Lower lobe of right lung (tissue), 2 donors: Measurements from ENCODE around the gene GALR3. TPM values are rescaled to one million over a fixed set of nuclear protein-coding genes. Genes with fewer than 3 reads are reported as not detected.

Experiments
- ATAC-seq, 2 donors: fragments of 200-7000 bp; cut with Tn5 transposase; one replicate each; pipeline ENCODE4 v1.9.1; 2020 to 2022; ENCODE audit warnings: mild to moderate bottlenecking in 2 of 2, moderate library complexity in 2 of 2
- DNase-seq: peaks from one replicate; pipeline ENCODE4 v3.0.0-alpha.2; 2020
- H3K27ac ChIP-seq: fragments of 200-600 bp; one replicate; pipeline ENCODE4 v1.8.0; 2022
- H3K27me3 ChIP-seq: fragments of 200-600 bp; one replicate; pipeline ENCODE4 v1.8.0; 2022; ENCODE audit warnings: low read depth
- H3K36me3 ChIP-seq: fragments of 200-600 bp; one replicate; pipeline ENCODE4 v1.8.0; 2022; ENCODE audit warnings: mild to moderate bottlenecking
- H3K4me1 ChIP-seq: fragments of 200-600 bp; one replicate; pipeline ENCODE4 v1.8.0; 2022
- H3K4me3 ChIP-seq: fragments of 200-600 bp; one replicate; pipeline ENCODE4 v1.8.0; 2022; ENCODE audit warnings: mild to moderate bottlenecking
- H3K9me3 ChIP-seq: fragments of 200-600 bp; one replicate; pipeline ENCODE4 v1.8.0; 2022
- intact Hi-C: fragments of 100-400 bp; cut with DNase I; formaldehyde crosslinking; loops from one replicate; pipeline ENCODE4 v1.11.0; 2022
- total RNA-seq: library from RNA; stranded (reverse); fragmentation: NEBNext Ultra II Directional; extraction: Animal tissue kit (Norgen Biotek cat#: 25700); gene quantifications from one replicate; pipeline ENCODE4 v1.2.1, GENCODE V29; 2021
- TF ChIP-seq, protein P1 (sequence below): fragments of 200-600 bp; IDR thresholded peaks from one replicate; pipeline ENCODE4 v1.8.0; 2022; ENCODE audit warnings: antibody characterized with exemption, mild to moderate bottlenecking
- donor health status: DM: no; HTN: yes; CAD: no; lungs with severe emphysema.

Gene GALR3
- total RNA-seq, 1 donor from 2014 or later, result not detected

DNA sequence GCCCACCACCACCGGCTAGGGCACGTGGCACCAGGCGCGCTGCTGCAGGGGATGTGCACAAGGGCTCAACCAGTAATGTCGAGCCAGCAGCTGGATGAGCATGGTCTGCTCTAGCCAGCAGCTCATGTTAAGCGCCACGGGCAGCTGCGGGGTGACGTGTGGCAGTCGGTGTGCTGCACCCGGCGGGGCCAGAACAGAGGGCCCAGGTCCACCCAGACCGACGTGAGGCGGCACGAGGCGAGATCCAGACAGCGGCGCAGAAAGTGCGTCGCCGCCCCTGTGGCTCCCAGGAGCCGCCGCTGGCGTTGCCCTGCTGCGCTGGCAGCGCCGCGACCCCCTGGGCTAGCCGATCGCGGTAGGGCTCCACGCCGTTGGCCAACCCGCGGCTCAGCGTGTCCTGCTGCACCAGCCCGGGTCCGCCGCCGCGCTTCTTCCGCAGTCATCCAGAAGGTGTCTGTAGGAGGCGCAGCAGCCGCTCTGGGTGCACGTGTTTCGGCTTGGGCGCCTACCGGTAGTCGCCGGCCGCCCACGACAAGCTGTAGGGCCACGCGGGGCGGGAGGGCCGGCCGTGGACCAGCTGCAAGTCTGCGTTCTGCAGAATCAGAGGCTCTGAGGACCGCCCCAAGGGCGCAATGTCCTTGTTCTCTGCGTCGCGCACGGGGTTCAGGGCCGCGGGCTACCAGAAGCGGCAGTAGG lies 4.6 kb upstream of the GALR3 start:
- H3K27ac ChIP-seq, result no peak overlapping the region
- TF ChIP-seq, protein P1, sequence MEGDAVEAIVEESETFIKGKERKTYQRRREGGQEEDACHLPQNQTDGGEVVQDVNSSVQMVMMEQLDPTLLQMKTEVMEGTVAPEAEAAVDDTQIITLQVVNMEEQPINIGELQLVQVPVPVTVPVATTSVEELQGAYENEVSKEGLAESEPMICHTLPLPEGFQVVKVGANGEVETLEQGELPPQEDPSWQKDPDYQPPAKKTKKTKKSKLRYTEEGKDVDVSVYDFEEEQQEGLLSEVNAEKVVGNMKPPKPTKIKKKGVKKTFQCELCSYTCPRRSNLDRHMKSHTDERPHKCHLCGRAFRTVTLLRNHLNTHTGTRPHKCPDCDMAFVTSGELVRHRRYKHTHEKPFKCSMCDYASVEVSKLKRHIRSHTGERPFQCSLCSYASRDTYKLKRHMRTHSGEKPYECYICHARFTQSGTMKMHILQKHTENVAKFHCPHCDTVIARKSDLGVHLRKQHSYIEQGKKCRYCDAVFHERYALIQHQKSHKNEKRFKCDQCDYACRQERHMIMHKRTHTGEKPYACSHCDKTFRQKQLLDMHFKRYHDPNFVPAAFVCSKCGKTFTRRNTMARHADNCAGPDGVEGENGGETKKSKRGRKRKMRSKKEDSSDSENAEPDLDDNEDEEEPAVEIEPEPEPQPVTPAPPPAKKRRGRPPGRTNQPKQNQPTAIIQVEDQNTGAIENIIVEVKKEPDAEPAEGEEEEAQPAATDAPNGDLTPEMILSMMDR, result peak; percentile 46
- intact Hi-C loops, result loop anchor here (10.0 kb wide), 1 partner anchor 46 kb away; no protein-coding TSS in a partner anchor
- peaks cover 46% of the 10 kb centered on the region for H3K27me3 ChIP-seq
- H3K36me3 ChIP-seq, result no peaks in the 10 kb centered on the region
- no peaks in the 10 kb centered on the region for H3K9me3 ChIP-seq
- H3K4me1 ChIP-seq, result peaks cover 20% of the 10 kb centered on the region
- ATAC-seq (peak; percentile 77 to 81), DNase-seq (peak; percentile 84)
- H3K4me3 ChIP-seq, result peak overlapping the region; percentile 49

DNA sequence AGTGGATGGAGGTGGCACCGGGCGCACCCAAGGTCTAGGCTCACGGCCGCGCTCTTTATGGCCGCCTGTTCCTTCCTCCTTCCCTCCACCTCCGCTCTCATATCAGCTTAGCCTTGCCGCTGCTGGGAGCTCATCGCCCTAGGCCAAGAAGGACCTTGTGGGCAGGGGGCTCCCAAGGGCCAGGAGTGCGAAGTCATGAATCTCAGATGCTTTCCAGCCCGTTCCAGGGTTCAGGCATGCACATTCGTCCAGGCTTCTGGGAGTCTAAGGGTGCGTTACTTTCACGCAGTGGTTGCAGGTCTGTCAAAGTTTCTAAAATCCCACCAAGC lies 4.1 kb upstream of the GALR3 start:
- no peak for ATAC-seq
- peaks cover 51% of the 10 kb centered on the region for H3K27me3 ChIP-seq
- no peak overlapping the region for H3K27ac ChIP-seq
- DNase-seq, result no peak
- intact Hi-C loops, result loop anchor here (10.0 kb wide), 1 partner anchor 46 kb away; no protein-coding TSS in a partner anchor
- TF ChIP-seq, protein P1, result no peak
- no peaks in the 10 kb centered on the region for H3K36me3 ChIP-seq
- peaks cover 20% of the 10 kb centered on the region for H3K4me1 ChIP-seq
- H3K4me3 ChIP-seq, result peak overlapping the region; percentile 49
- no peaks in the 10 kb centered on the region for H3K9me3 ChIP-seq

DNA sequence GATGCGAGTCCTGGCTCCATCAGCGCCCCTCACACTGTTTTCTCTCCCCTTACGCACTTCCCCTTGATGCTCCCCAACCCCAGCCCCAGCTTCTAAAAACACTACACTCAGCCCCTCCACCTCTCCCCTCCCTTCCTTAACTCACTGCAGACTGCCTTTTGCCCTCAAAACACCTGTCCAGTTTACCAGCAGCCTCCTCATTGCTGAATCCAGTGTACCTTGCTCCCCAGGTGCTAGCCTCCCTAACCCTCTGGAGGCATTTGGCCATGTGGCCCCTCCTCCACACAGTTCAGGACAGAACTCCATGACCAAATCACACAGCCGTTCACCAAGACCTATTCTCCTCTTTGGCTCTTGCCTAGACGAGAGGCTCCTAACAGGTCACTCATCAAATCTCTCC lies 2.8 kb upstream of the GALR3 start:
- Histone ChIP-seq H3K27me3 (peaks cover 55% of the 10 kb centered on the region), H3K4me3 (no peak overlapping the region), H3K27ac (no peak overlapping the region), H3K36me3 (no peaks in the 10 kb centered on the region), H3K9me3 (no peaks in the 10 kb centered on the region), H3K4me1 (peaks cover 20% of the 10 kb centered on the region)
- DNase-seq, result no peak
- TF ChIP-seq, protein P1, result no peak
- ATAC-seq, result no peak
- intact Hi-C loops, result no loop called here

DNA sequence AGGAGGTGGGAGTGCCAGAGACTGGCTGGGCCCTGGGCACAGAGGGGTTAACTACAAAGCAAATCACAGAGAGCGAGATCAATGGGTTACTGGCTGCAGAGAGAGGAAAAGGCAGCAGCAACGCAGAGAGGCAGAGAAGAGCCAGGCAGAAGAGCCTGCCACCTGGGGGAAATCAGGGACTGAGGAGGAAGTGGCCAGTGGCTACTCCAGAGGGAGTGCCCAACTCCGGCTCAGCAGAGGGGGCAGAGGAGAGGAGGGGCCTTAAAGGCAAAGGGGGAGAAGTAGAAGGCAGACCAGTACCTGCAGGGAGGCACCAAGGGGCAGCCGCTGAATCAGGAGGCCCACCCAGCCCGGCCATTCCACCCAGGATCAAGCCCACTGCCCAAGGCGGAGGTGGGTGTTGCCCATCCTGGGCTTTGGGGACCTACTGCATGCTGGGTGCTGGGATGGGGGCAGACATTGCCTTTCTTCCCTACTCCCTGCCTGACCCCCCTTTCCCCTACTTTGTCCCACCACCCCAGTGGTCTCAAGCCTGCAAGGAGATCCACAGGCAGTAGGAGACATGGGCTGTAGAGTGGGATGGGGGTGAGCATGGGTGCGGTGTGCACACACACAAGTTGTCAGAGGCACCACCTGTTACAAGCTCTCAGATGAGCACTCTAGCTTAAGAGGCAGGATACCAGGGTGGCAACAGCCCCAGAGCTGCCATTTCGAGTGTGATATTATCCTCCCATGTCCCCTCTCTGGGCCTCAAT lies 926 bp upstream of the GALR3 start:
- no peak overlapping the region for H3K4me3 ChIP-seq
- intact Hi-C loops, result no loop called here
- H3K27ac ChIP-seq, result no peak overlapping the region
- DNase-seq (no peak), ATAC-seq (no peak)
- H3K27me3 ChIP-seq, result peaks cover 55% of the 10 kb centered on the region
- no peaks in the 10 kb centered on the region for H3K9me3 ChIP-seq
- no peaks in the 10 kb centered on the region for H3K36me3 ChIP-seq
- TF ChIP-seq, protein P1, result no peak
- peaks cover 19% of the 10 kb centered on the region for H3K4me1 ChIP-seq

DNA sequence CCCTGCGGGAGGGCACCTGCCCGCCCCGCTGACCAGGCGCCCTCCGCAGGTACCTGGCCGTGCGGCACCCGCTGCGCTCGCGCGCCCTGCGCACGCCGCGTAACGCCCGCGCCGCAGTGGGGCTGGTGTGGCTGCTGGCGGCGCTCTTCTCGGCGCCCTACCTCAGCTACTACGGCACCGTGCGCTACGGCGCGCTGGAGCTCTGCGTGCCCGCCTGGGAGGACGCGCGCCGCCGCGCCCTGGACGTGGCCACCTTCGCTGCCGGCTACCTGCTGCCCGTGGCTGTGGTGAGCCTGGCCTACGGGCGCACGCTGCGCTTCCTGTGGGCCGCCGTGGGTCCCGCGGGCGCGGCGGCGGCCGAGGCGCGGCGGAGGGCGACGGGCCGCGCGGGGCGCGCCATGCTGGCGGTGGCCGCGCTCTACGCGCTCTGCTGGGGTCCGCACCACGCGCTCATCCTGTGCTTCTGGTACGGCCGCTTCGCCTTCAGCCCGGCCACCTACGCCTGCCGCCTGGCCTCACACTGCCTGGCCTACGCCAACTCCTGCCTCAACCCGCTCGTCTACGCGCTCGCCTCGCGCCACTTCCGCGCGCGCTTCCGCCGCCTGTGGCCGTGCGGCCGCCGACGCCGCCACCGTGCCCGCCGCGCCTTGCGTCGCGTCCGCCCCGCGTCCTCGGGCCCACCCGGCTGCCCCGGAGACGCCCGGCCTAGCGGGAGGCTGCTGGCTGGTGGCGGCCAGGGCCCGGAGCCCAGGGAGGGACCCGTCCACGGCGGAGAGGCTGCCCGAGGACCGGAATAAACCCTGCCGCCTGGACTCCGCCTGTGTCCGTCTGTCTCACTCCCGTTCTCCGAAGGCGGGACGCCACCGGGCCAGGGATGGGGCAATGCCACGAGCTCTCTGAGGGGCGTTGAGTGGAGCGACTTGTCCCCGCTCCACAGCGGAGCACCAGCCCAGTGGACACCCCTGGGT lies 1.8 kb downstream of the GALR3 start:
- H3K4me3 ChIP-seq, result peak overlapping the region; percentile 23
- no peaks in the 10 kb centered on the region for H3K4me1 ChIP-seq
- peaks cover 44% of the 10 kb centered on the region for H3K27me3 ChIP-seq
- no peaks in the 10 kb centered on the region for H3K9me3 ChIP-seq
- ATAC-seq, result no peak
- no peak overlapping the region for H3K27ac ChIP-seq
- no peak for DNase-seq
- TF ChIP-seq, protein P1, result no peak
- intact Hi-C loops, result no loop called here
- peaks cover 11% of the 10 kb centered on the region for H3K36me3 ChIP-seq
